GM23338 (cell line): ENCODE results near the gene TIMMDC1. TPM values are rescaled to one million over a fixed set of nuclear protein-coding genes. Genes with fewer than 3 reads are reported as not detected.

Source experiments
- ATAC-seq: fragments of 200-7000 bp; cut with Tn5 transposase; 3 replicates; pipeline ENCODE4 v1.9.1; 2020
- DNase-seq: peaks from one replicate; pipeline ENCODE4 v3.0.0-alpha.2; 2015; ENCODE audit warnings: low spot score
- H2AFZ ChIP-seq: fragments of 200-600 bp; sonication (generic); 2 replicates; pipeline ENCODE4 v1.8.0; 2016; ENCODE audit warnings: antibody characterized with exemption, mild to moderate bottlenecking, moderate library complexity
- H3F3A ChIP-seq: fragments of 200-600 bp; sonication (generic); replicated peaks from 2 replicates; pipeline ENCODE4 v1.8.0; 2017; ENCODE audit warnings: antibody characterized with exemption, mixed run types, low read depth
- H3K27ac ChIP-seq: fragments of 200-600 bp; sonication (generic); 2 replicates; pipeline ENCODE4 v1.6.1; 2016; ENCODE audit warnings: low read depth
- H3K27me3 ChIP-seq: fragments of 200-600 bp; sonication (generic); 2 replicates; pipeline ENCODE4 v1.8.0; 2016; ENCODE audit warnings: mild to moderate bottlenecking, mixed run types, moderate library complexity; ENCODE audit not compliant: insufficient read depth
- H3K36me3 ChIP-seq: fragments of 200-600 bp; sonication (generic); 2 replicates; pipeline ENCODE4 v1.8.0; 2016; ENCODE audit warnings: mild to moderate bottlenecking; ENCODE audit not compliant: insufficient read depth
- H3K4me1 ChIP-seq: fragments of 200-600 bp; sonication (generic); 2 replicates; pipeline ENCODE4 v1.8.0; 2016; ENCODE audit warnings: mild to moderate bottlenecking, moderate library complexity; ENCODE audit not compliant: insufficient read depth
- H3K4me2 ChIP-seq: fragments of 200-600 bp; sonication (generic); 2 replicates; pipeline ENCODE4 v1.7.1; 2017; ENCODE audit warnings: mixed run types
- H3K4me3 ChIP-seq: fragments of 200-600 bp; sonication (generic); 2 replicates; pipeline ENCODE4 v1.6.1; 2016; ENCODE audit warnings: mixed run types
- H3K79me2 ChIP-seq: fragments of 200-600 bp; sonication (generic); replicated peaks from 2 replicates; pipeline ENCODE4 v1.8.0; 2017; ENCODE audit warnings: mild to moderate bottlenecking; ENCODE audit not compliant: insufficient read depth
- H3K9me2 ChIP-seq: fragments of 200-600 bp; sonication (generic); 2 replicates; pipeline ENCODE4 v1.8.0; 2017; ENCODE audit not compliant: insufficient read depth
- H4K20me1 ChIP-seq: fragments of 200-600 bp; sonication (generic); replicated peaks from 2 replicates; pipeline ENCODE4 v1.8.0; 2017; ENCODE audit warnings: mild to moderate bottlenecking; ENCODE audit not compliant: insufficient read depth
- H3K27ac Mint-ChIP-seq: 2 replicates; pipeline ENCODE4 v1.8.0; 2020; ENCODE audit warnings: inconsistent platforms, mild to moderate bottlenecking, moderate library complexity, mixed read lengths
- H3K27me3 Mint-ChIP-seq: 3 replicates; pipeline ENCODE4 v1.8.0; 2022; ENCODE audit warnings: low read depth, mild to moderate bottlenecking, moderate library complexity, mixed read lengths, inconsistent platforms; ENCODE audit not compliant: insufficient read depth, poor library complexity
- H3K36me3 Mint-ChIP-seq: 3 replicates; pipeline ENCODE4 v1.8.0; 2021; ENCODE audit warnings: low read depth, mild to moderate bottlenecking, inconsistent platforms, moderate library complexity, mixed read lengths
- H3K4me1 Mint-ChIP-seq: 3 replicates; pipeline ENCODE4 v1.8.0; 2020; ENCODE audit warnings: mild to moderate bottlenecking, inconsistent platforms, mixed read lengths
- H3K4me3 Mint-ChIP-seq: 3 replicates; pipeline ENCODE4 v1.8.0; 2021; ENCODE audit warnings: moderate library complexity, mild to moderate bottlenecking, inconsistent platforms, mixed read lengths
- H3K9me3 Mint-ChIP-seq: 3 replicates; pipeline ENCODE4 v1.8.0; 2020; ENCODE audit warnings: moderate library complexity, mild to moderate bottlenecking, inconsistent platforms, mixed read lengths
- CREB1 ChIP-seq: fragments of 250-450 bp; sonication (Bioruptor Pico); IDR thresholded peaks from 2 replicates; pipeline ENCODE4 v1.5.0; 2020; ENCODE audit warnings: low read depth, mild to moderate bottlenecking, moderate library complexity
- ETS1 ChIP-seq: IDR thresholded peaks from 2 replicates; pipeline ENCODE4 v1.6.1; 2016; ENCODE audit warnings: antibody characterized with exemption
- EZH2 ChIP-seq: fragments of 200-600 bp; sonication (generic); IDR thresholded peaks from one replicate; pipeline ENCODE4 v1.8.0; 2017; ENCODE audit warnings: antibody characterized with exemption, mild to moderate bottlenecking, low read depth; ENCODE audit not compliant: unreplicated experiment
- EZH2phosphoT487 ChIP-seq: fragments of 200-600 bp; sonication (generic); IDR thresholded peaks from one replicate; pipeline ENCODE4 v1.8.1; 2018; ENCODE audit warnings: antibody characterized with exemption; ENCODE audit not compliant: unreplicated experiment
- JUNB ChIP-seq: IDR thresholded peaks from one replicate; pipeline ENCODE4 v1.6.1; 2016; ENCODE audit warnings: antibody characterized with exemption; ENCODE audit not compliant: unreplicated experiment
- NANOG ChIP-seq: IDR thresholded peaks from 2 replicates; pipeline ENCODE4 v1.6.1; 2016; ENCODE audit warnings: antibody characterized with exemption, borderline replicate concordance
- POLR2AphosphoS5 ChIP-seq: IDR thresholded peaks from 2 replicates; pipeline ENCODE4 v1.6.1; 2016; ENCODE audit warnings: antibody characterized with exemption, low read depth
- STAT1 ChIP-seq: IDR thresholded peaks from one replicate; pipeline ENCODE4 v1.6.1; 2016; ENCODE audit warnings: antibody characterized with exemption; ENCODE audit not compliant: unreplicated experiment
- ZNF114 ChIP-seq: fragments of 250-450 bp; sonication (Bioruptor Pico); IDR thresholded peaks from 2 replicates; pipeline ENCODE4 v1.5.0; 2020; ENCODE audit warnings: mild to moderate bottlenecking, moderate library complexity
- ZNF331 ChIP-seq: fragments of 250-450 bp; sonication (Bioruptor Pico); IDR thresholded peaks from 2 replicates; pipeline ENCODE4 v1.5.0; 2020; ENCODE audit warnings: low read depth, mild to moderate bottlenecking, moderate library complexity
- polyA plus RNA-seq: library from polyadenylated mRNA; unstranded; fragments of >200 nt; fragmentation: Nextera tagmentation; extraction: Ambion mirVana; gene quantifications from 2 replicates; pipeline ENCODE4 v1.2.1, GENCODE V29; 2016
- total RNA-seq: library from RNA; depleted of rRNA; stranded (reverse); fragments of >200 nt; shearing (Covaris generic); gene quantifications from 2 replicates; pipeline ENCODE4 v1.2.3, GENCODE V29; 2014
- TF ChIP-seq, protein P1 (sequence below), 2 experiments: fragments of 200-600 bp in 1 of 2; sonication (generic) in 1 of 2; conservative IDR thresholded peaks; 2 replicates each; pipeline versions ENCODE4 v1.5.1 to v1.6.1; 2016 to 2017; ENCODE audit warnings: antibody characterized with exemption in 2 of 2, low read depth in 2 of 2, mild to moderate bottlenecking in 2 of 2, moderate library complexity in 1 of 2
- TF ChIP-seq, protein P2 (sequence below): fragments of 250-450 bp; sonication (Bioruptor Pico); IDR thresholded peaks from 2 replicates; pipeline ENCODE4 v1.5.0; 2020; ENCODE audit warnings: mild to moderate bottlenecking, moderate library complexity
- TF ChIP-seq, protein P3 (sequence below): IDR thresholded peaks from one replicate; pipeline ENCODE4 v1.6.1; 2018; ENCODE audit warnings: antibody characterized with exemption; ENCODE audit not compliant: unreplicated experiment

TIMMDC1 gene
- total and polyA plus RNA-seq, 2 experiments from 2014 or later, result 62.2 to 105 TPM

- peaks cover 3% of the 10 kb centered on the region; the same call in 1 of the 3 replicates for H3K9me3 Mint-ChIP-seq
- Histone ChIP-seq H3K36me3 (peaks cover 8% of the 10 kb centered on the region), H2AFZ (no peak overlapping the region), H3K4me2 (no peak overlapping the region), H3K4me3 (no peak overlapping the region), H3K4me1 (peaks cover 6% of the 10 kb centered on the region; the same call in 1 of the 2 replicates), H3F3A (no peaks in the 10 kb centered on the region), H3K27ac (no peak overlapping the region), H3K27me3 (no peaks in the 10 kb centered on the region), H3K9me2 (no peaks in the 10 kb centered on the region), H3K79me2 (peaks cover 6% of the 10 kb centered on the region), H4K20me1 (no peaks in the 10 kb centered on the region)
- ATAC-seq, result no peak
- no peak overlapping the region for H3K27ac Mint-ChIP-seq
- H3K27me3 Mint-ChIP-seq, result peaks cover 7% of the 10 kb centered on the region
- H3K4me3 Mint-ChIP-seq, result peak overlapping the region; percentile 43; the same call in 1 of the 3 replicates
- peaks cover 13% of the 10 kb centered on the region for H3K36me3 Mint-ChIP-seq
- TF ChIP-seq EZH2phosphoT487 (no peak), EZH2 (no peak), ZNF114 (CRISPR knock-in tag) (no peak), POLR2AphosphoS5 (no peak), CREB1 (CRISPR knock-in tag) (no peak), ZNF331 (no peak), JUNB (no peak), STAT1 (no peak), ETS1 (no peak), NANOG (no peak)
- TF ChIP-seq, protein P1, sequence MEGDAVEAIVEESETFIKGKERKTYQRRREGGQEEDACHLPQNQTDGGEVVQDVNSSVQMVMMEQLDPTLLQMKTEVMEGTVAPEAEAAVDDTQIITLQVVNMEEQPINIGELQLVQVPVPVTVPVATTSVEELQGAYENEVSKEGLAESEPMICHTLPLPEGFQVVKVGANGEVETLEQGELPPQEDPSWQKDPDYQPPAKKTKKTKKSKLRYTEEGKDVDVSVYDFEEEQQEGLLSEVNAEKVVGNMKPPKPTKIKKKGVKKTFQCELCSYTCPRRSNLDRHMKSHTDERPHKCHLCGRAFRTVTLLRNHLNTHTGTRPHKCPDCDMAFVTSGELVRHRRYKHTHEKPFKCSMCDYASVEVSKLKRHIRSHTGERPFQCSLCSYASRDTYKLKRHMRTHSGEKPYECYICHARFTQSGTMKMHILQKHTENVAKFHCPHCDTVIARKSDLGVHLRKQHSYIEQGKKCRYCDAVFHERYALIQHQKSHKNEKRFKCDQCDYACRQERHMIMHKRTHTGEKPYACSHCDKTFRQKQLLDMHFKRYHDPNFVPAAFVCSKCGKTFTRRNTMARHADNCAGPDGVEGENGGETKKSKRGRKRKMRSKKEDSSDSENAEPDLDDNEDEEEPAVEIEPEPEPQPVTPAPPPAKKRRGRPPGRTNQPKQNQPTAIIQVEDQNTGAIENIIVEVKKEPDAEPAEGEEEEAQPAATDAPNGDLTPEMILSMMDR (conservative IDR thresholded peaks at IDR 0.05; ENCODE audit: low read depth in 2 of 2), result no peak
- TF ChIP-seq, protein P2, sequence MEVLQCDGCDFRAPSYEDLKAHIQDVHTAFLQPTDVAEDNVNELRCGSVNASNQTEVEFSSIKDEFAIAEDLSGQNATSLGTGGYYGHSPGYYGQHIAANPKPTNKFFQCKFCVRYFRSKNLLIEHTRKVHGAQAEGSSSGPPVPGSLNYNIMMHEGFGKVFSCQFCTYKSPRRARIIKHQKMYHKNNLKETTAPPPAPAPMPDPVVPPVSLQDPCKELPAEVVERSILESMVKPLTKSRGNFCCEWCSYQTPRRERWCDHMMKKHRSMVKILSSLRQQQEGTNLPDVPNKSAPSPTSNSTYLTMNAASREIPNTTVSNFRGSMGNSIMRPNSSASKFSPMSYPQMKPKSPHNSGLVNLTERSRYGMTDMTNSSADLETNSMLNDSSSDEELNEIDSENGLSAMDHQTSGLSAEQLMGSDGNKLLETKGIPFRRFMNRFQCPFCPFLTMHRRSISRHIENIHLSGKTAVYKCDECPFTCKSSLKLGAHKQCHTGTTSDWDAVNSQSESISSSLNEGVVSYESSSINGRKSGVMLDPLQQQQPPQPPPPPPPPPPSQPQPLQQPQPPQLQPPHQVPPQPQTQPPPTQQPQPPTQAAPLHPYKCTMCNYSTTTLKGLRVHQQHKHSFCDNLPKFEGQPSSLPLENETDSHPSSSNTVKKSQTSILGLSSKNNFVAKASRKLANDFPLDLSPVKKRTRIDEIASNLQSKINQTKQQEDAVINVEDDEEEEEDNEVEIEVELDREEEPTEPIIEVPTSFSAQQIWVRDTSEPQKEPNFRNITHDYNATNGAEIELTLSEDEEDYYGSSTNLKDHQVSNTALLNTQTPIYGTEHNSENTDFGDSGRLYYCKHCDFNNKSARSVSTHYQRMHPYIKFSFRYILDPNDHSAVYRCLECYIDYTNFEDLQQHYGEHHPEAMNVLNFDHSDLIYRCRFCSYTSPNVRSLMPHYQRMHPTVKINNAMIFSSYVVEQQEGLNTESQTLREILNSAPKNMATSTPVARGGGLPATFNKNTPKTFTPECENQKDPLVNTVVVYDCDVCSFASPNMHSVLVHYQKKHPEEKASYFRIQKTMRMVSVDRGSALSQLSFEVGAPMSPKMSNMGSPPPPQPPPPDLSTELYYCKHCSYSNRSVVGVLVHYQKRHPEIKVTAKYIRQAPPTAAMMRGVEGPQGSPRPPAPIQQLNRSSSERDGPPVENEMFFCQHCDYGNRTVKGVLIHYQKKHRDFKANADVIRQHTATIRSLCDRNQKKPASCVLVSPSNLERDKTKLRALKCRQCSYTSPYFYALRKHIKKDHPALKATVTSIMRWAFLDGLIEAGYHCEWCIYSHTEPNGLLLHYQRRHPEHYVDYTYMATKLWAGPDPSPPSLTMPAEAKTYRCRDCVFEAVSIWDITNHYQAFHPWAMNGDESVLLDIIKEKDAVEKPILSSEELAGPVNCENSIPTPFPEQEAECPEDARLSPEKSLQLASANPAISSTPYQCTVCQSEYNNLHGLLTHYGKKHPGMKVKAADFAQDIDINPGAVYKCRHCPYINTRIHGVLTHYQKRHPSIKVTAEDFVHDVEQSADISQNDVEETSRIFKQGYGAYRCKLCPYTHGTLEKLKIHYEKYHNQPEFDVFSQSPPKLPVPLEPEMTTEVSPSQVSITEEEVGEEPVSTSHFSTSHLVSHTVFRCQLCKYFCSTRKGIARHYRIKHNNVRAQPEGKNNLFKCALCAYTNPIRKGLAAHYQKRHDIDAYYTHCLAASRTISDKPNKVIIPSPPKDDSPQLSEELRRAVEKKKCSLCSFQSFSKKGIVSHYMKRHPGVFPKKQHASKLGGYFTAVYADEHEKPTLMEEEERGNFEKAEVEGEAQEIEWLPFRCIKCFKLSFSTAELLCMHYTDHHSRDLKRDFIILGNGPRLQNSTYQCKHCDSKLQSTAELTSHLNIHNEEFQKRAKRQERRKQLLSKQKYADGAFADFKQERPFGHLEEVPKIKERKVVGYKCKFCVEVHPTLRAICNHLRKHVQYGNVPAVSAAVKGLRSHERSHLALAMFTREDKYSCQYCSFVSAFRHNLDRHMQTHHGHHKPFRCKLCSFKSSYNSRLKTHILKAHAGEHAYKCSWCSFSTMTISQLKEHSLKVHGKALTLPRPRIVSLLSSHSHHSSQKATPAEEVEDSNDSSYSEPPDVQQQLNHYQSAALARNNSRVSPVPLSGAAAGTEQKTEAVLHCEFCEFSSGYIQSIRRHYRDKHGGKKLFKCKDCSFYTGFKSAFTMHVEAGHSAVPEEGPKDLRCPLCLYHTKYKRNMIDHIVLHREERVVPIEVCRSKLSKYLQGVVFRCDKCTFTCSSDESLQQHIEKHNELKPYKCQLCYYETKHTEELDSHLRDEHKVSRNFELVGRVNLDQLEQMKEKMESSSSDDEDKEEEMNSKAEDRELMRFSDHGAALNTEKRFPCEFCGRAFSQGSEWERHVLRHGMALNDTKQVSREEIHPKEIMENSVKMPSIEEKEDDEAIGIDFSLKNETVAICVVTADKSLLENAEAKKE (CRISPR knock-in tag), result no peak
- TF ChIP-seq, protein P3, sequence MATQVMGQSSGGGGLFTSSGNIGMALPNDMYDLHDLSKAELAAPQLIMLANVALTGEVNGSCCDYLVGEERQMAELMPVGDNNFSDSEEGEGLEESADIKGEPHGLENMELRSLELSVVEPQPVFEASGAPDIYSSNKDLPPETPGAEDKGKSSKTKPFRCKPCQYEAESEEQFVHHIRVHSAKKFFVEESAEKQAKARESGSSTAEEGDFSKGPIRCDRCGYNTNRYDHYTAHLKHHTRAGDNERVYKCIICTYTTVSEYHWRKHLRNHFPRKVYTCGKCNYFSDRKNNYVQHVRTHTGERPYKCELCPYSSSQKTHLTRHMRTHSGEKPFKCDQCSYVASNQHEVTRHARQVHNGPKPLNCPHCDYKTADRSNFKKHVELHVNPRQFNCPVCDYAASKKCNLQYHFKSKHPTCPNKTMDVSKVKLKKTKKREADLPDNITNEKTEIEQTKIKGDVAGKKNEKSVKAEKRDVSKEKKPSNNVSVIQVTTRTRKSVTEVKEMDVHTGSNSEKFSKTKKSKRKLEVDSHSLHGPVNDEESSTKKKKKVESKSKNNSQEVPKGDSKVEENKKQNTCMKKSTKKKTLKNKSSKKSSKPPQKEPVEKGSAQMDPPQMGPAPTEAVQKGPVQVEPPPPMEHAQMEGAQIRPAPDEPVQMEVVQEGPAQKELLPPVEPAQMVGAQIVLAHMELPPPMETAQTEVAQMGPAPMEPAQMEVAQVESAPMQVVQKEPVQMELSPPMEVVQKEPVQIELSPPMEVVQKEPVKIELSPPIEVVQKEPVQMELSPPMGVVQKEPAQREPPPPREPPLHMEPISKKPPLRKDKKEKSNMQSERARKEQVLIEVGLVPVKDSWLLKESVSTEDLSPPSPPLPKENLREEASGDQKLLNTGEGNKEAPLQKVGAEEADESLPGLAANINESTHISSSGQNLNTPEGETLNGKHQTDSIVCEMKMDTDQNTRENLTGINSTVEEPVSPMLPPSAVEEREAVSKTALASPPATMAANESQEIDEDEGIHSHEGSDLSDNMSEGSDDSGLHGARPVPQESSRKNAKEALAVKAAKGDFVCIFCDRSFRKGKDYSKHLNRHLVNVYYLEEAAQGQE, result no peak
- DNase-seq, result no peak
- peaks cover 19% of the 10 kb centered on the region for H3K4me1 Mint-ChIP-seq
Measured at GRCh38 chr3:119470866-119471265, 27.5 kb upstream of the TIMMDC1 start.
